ENCODE data around the gene MALT1. TPM values are rescaled to one million over a fixed set of nuclear protein-coding genes. Genes with fewer than 3 reads are reported as not detected.

MALT1 gene
- total RNA-seq, 2 donors from 2014 or later = 87.8 to 108 TPM

DNA sequence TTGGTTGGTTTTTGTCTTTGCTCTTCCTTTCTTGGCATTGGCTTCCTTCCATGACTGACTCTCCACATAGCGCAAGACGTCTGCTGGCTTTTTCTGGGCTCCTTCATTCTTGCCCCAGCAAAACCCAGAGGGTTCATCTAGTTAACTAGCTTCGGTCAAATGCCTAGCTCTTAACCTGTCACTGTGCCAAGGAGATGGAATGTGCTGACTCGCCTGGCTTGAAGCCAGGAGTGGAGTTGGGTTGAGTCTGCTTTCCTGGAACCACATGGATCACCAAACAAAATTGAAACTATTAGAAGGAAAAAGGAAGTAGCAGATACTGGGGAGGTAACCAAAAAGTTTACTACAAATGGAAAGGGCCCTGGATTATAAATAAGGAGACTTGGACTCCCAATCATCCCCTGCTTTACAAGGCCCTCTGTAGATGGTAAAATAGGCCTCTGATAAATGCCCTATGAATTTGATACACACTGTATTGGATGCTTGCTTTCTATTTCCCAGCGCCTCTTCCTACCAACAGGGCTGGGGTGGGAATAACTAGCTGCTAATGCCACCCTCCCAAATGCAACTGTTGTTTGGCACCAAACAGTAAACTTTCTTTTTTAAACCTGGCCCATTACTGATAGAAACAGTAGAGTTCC lies 11.3 kb downstream of the MALT1 start:
- Mint-ChIP-seq H3K4me3 (no peak overlapping the region), H3K27ac (peak overlapping the region; percentile 78), H3K27me3 (no peaks in the 10 kb centered on the region), H3K36me3 (ENCODE audit: low read depth) (peaks cover 6% of the 10 kb centered on the region), H3K4me1 (peaks cover 49% of the 10 kb centered on the region)
- H3K9me3 ChIP-seq (ENCODE audit: control insufficient read depth, low read length, poor library complexity, severe bottlenecking) = no peaks in the 10 kb centered on the region
- no peak for DNase-seq
- no peak for ATAC-seq

DNA sequence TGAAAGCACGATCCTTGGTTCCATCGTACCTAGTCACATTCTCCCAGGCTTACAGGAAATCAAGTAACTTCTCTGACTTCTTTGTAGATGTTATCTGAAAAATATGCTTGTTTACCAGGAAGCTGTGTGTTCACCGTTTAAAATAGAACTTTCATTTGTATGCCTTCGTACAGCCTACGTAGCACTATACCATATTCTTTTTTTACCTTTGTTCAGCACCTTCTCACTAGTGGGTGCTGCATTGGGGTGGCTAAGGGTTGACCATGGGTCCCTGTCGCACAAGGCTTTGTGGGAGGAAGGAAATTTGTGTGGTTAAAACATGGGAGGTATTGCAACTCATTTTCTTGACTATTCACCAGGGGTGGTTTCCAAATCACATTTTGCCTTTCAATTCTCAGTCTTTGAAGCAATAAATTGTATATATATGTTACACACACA lies 16.6 kb downstream of the MALT1 start:
- H3K9me3 ChIP-seq (ENCODE audit: control insufficient read depth, low read length, poor library complexity, severe bottlenecking) = no peaks in the 10 kb centered on the region
- ATAC-seq = peak; percentile 97
- peak; percentile 32 to 67 (median 52) for DNase-seq
- Mint-ChIP-seq H3K4me1 (peaks cover 59% of the 10 kb centered on the region), H3K27me3 (no peaks in the 10 kb centered on the region), H3K27ac (peak overlapping the region; percentile 98), H3K36me3 (ENCODE audit: low read depth) (peaks cover 10% of the 10 kb centered on the region), H3K4me3 (peak overlapping the region; percentile 82)

DNA sequence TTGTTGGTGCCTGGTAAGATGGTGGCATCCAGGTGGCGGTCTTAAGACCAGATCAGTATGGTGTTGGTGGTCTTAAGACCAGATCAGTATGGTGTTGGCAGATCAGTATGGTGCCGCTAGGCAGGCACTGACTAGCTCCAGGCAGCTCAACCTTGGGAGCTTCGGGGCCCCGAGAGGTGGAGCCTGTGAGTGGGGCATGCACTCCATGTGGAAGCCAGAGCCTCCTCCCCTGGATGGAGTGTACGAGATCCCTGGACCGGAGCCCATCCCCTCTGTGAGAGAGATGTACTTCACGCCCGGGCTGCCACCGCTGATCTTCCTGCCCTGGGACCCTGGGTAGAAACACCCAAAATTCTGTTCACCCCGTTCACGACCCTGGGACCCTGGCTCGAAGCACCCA lies 19.0 kb downstream of the MALT1 start:
- Mint-ChIP-seq H3K4me1 (peaks cover 68% of the 10 kb centered on the region), H3K27ac (peak overlapping the region; percentile 98), H3K27me3 (no peaks in the 10 kb centered on the region), H3K36me3 (ENCODE audit: low read depth) (peaks cover 11% of the 10 kb centered on the region), H3K4me3 (peak overlapping the region; percentile 55)
- H3K9me3 ChIP-seq (ENCODE audit: control insufficient read depth, low read length, poor library complexity, severe bottlenecking) = no peaks in the 10 kb centered on the region
- no peak for DNase-seq
- ATAC-seq = no peak

DNA sequence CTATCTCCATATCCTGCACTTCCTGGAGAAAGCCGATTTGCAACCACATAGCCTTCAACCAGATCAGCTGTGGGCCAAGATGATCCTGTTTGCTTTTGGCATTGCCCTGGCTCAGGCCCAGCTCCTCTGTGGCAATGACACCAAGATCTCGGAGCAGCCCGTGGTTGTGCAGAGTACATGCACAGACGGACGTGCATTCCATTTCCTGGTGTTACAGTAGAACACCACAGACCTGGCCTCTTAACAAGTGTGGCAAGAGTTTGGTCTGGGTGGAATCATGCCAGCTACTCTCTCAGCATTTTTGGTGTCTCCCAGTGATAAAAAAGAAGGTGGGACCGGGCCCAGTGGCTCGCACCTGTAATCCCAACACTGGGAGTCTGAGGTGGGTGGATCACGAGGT lies 20.0 kb downstream of the MALT1 start:
- H3K4me1 Mint-ChIP-seq = peaks cover 73% of the 10 kb centered on the region
- no peaks in the 10 kb centered on the region for H3K27me3 Mint-ChIP-seq
- peaks cover 11% of the 10 kb centered on the region for H3K36me3 Mint-ChIP-seq (ENCODE audit: low read depth)
- no peak overlapping the region for H3K4me3 Mint-ChIP-seq
- no peaks in the 10 kb centered on the region for H3K9me3 ChIP-seq (ENCODE audit: control insufficient read depth, low read length, poor library complexity, severe bottlenecking)
- no peak for DNase-seq
- H3K27ac Mint-ChIP-seq = peak overlapping the region; percentile 98
- no peak for ATAC-seq

DNA sequence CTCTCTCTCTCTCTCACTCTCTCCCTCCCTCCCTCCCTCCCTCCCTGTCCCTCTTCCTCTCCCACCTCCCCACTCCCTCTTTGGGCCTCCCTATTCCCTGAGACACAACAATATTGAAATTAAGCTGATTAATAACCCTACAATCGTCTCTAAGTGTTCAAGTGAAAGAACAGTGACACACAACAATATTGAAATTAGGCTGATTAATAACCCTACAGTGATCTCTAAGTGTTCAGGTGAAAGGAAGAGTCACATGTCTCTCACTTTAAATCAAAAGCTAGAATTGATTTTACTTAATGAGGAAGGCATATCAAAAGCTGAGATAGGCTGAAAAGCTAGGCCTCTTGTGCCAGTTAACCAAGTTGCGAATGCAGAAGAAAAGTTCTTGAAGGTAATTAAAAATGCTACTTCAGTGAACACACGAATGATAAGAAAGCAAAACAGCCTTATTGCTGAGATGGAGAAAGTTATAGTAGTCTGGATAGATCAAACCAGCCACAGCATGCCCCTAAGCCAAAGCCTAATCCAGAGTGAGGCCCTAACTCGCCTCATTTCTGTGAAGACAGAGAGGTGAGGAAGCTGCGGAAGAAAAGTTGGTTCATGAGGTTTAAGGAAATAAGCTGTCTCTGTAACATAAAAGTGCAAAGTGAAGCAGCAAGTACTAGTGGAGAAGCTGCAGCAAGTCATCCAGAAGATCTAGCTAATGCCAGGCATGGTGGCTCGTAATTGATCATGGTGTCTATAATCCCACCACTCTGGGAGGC lies 21.3 kb downstream of the MALT1 start:
- ATAC-seq (peak; percentile 9), DNase-seq (no peak)
- Mint-ChIP-seq H3K4me1 (peaks cover 69% of the 10 kb centered on the region), H3K4me3 (peak overlapping the region; percentile 72), H3K27ac (peak overlapping the region; percentile 98), H3K36me3 (ENCODE audit: low read depth) (peaks cover 14% of the 10 kb centered on the region), H3K27me3 (no peaks in the 10 kb centered on the region)
- no peaks in the 10 kb centered on the region for H3K9me3 ChIP-seq (ENCODE audit: control insufficient read depth, low read length, poor library complexity, severe bottlenecking)

GRCh38 chr18:58694221-58694620 lies 23.0 kb downstream of the MALT1 start:
- Mint-ChIP-seq H3K36me3 (ENCODE audit: low read depth) (peaks cover 16% of the 10 kb centered on the region), H3K4me1 (peaks cover 62% of the 10 kb centered on the region), H3K4me3 (peak overlapping the region; percentile 53), H3K27ac (peak overlapping the region; percentile 80), H3K27me3 (no peaks in the 10 kb centered on the region)
- no peaks in the 10 kb centered on the region for H3K9me3 ChIP-seq (ENCODE audit: control insufficient read depth, low read length, poor library complexity, severe bottlenecking)
- ATAC-seq (no peak), DNase-seq (no peak)

DNA sequence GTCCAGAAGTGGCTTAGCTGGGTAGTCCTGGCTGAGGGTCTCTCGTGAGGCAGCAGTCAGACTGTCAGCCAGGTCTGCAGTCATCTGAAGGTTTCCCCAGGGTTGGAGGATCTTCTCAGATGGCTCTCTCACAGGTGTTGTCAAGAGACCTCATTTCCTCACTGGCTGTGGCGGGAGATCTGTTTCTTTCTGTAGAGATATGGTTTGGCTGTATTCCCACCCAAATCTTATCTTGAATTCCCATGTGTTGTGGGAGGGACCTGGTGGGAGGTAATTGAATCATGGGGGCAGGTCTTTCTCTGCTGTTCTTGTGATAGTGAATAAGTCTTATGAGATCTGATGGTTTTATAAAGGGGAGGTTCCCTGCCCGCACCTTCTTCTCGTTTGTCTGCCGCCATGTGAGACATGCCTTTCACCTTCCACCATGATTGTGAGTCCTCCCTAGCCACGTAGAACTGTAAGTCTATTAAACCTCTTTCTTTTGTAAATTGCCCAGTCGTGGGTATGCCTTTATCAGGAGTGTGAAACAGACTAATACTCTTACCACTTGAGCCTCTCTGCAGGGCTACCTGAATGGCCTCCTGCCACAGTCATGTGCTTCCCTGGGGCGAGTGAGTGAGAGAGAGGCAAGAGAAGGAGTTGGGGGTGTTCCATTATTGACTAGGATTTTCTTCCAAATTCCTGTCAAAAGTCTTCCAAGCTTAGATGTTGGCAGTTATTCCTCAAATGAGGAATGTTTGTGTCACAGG lies 23.6 kb downstream of the MALT1 start:
- Mint-ChIP-seq H3K36me3 (ENCODE audit: low read depth) (peaks cover 11% of the 10 kb centered on the region), H3K27ac (peak overlapping the region; percentile 80), H3K4me3 (peak overlapping the region; percentile 53), H3K4me1 (peaks cover 56% of the 10 kb centered on the region), H3K27me3 (no peaks in the 10 kb centered on the region)
- DNase-seq = no peak
- no peaks in the 10 kb centered on the region for H3K9me3 ChIP-seq (ENCODE audit: control insufficient read depth, low read length, poor library complexity, severe bottlenecking)
- ATAC-seq = no peak

DNA sequence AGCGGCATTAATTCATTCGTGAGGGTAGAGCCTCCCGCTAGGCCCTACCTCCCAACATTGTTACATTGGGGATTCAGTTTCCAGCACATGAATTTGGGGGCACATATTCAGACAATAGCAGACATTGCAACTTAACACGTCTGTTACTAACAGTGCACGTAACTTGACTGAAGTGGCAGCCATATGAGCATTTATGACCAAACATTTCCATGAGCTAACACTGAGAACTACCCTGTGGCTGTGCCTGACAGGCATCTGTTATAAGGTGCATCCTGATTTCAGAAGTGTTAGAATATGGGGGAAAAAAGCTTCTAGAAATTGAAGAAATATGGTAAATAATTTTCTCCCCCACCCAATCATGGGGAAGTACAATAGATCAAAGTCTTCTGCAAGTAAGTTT lies 24.5 kb downstream of the MALT1 start:
- no peaks in the 10 kb centered on the region for H3K9me3 ChIP-seq (ENCODE audit: control insufficient read depth, low read length, poor library complexity, severe bottlenecking)
- peak overlapping the region; percentile 37 for H3K27ac Mint-ChIP-seq
- H3K4me3 Mint-ChIP-seq = peak overlapping the region; percentile 36
- peaks cover 8% of the 10 kb centered on the region for H3K36me3 Mint-ChIP-seq (ENCODE audit: low read depth)
- ATAC-seq = no peak
- peaks cover 52% of the 10 kb centered on the region for H3K4me1 Mint-ChIP-seq
- no peaks in the 10 kb centered on the region for H3K27me3 Mint-ChIP-seq
- DNase-seq = no peak

DNA sequence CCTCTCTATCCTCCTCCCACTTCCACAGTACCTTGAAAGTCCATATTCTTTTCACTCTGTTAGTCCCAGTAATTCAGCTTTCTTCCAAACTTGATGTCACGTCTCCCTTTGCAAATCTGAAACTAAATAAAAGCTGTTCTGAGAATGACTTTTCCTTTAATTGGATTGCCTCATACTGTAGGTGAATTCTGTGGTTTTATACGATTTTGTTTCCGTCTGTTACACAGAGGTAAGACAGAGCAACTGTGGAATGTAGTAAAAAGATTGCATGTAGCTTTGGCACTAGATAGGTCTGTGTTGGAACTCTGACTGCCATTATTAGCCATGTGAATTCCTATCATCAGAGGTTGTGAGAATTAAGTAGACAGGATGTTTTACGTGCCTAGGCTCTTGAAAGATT lies 25.9 kb downstream of the MALT1 start:
- peaks cover 15% of the 10 kb centered on the region for H3K36me3 Mint-ChIP-seq (ENCODE audit: low read depth)
- H3K4me3 Mint-ChIP-seq = peak overlapping the region; percentile 82
- H3K27me3 Mint-ChIP-seq = no peaks in the 10 kb centered on the region
- peak; percentile 55 for ATAC-seq
- no peak for DNase-seq
- H3K27ac Mint-ChIP-seq = no peak overlapping the region
- no peaks in the 10 kb centered on the region for H3K9me3 ChIP-seq (ENCODE audit: control insufficient read depth, low read length, poor library complexity, severe bottlenecking)
- H3K4me1 Mint-ChIP-seq = peaks cover 50% of the 10 kb centered on the region

GRCh38 chr18:58698701-58699193 lies 27.5 kb downstream of the MALT1 start:
- Mint-ChIP-seq H3K4me1 (peaks cover 39% of the 10 kb centered on the region), H3K36me3 (ENCODE audit: low read depth) (peaks cover 15% of the 10 kb centered on the region)

GRCh38 chr18:58699551-58699950 lies 28.3 kb downstream of the MALT1 start:
- ATAC-seq = no peak
- Mint-ChIP-seq H3K4me3 (no peak overlapping the region), H3K4me1 (peaks cover 33% of the 10 kb centered on the region)

More at GRCh38 chr18:58698701-58699193, 27.5 kb downstream of the MALT1 start:
- H3K9me3 ChIP-seq (ENCODE audit: control insufficient read depth, low read length, poor library complexity, severe bottlenecking) = no peaks in the 10 kb centered on the region
- ATAC-seq (no peak), DNase-seq (no peak)
- H3K27me3 Mint-ChIP-seq = no peaks in the 10 kb centered on the region
- no peak overlapping the region for H3K27ac Mint-ChIP-seq
- H3K4me3 Mint-ChIP-seq = no peak overlapping the region

DNA sequence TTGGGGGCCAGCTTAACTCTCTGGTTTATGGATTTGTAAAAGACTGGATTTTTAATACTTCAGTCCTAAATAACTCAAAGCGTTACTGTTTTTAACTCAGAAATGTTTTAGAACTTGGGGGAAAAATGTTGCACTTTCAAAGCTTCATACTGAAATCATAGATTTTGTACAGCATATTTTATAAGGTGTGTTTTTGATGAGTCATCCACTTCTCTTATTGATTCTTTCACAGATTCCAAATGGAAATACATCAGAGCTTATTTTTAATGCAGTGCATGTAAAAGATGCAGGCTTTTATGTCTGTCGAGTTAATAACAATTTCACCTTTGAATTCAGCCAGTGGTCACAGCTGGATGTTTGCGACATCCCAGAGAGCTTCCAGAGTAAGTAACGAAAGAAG lies 28.9 kb downstream of the MALT1 start:
- Mint-ChIP-seq H3K36me3 (ENCODE audit: low read depth) (peaks cover 15% of the 10 kb centered on the region), H3K4me1 (peaks cover 26% of the 10 kb centered on the region), H3K4me3 (no peak overlapping the region), H3K27ac (no peak overlapping the region), H3K27me3 (no peaks in the 10 kb centered on the region)
- DNase-seq (no peak), ATAC-seq (no peak)
- no peaks in the 10 kb centered on the region for H3K9me3 ChIP-seq (ENCODE audit: control insufficient read depth, low read length, poor library complexity, severe bottlenecking)

More at GRCh38 chr18:58699551-58699950, 28.3 kb downstream of the MALT1 start:
- H3K9me3 ChIP-seq (ENCODE audit: control insufficient read depth, low read length, poor library complexity, severe bottlenecking) = no peaks in the 10 kb centered on the region
- Mint-ChIP-seq H3K27ac (no peak overlapping the region), H3K27me3 (no peaks in the 10 kb centered on the region), H3K36me3 (ENCODE audit: low read depth) (peaks cover 17% of the 10 kb centered on the region)
- no peak for DNase-seq

DNA sequence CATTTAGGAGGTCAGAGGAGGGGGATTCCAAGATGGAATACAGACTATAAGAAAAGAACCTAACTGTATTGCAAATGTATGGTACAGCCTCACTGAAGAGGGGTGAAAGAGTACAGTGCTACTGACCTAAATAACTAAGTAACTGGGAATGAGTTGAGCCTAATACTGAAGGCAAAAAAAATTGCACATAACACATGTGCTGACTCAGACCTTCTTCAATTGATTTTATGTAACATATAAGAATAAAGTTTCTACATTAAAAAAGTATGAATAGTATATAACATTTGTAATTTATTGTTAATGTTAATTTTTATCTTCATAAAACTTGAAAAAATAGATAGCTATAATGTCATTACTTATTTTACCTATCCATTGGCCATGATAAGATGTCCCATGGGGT lies 41.7 kb downstream of the MALT1 start:
- peak overlapping the region; percentile 96 for H3K27ac Mint-ChIP-seq
- no peak for ATAC-seq
- no peaks in the 10 kb centered on the region for H3K27me3 Mint-ChIP-seq
- H3K9me3 ChIP-seq (ENCODE audit: control insufficient read depth, low read length, poor library complexity, severe bottlenecking) = no peaks in the 10 kb centered on the region
- no peak overlapping the region for H3K4me3 Mint-ChIP-seq
- no peak for DNase-seq
- H3K4me1 Mint-ChIP-seq = peaks cover 30% of the 10 kb centered on the region
- peaks cover 10% of the 10 kb centered on the region for H3K36me3 Mint-ChIP-seq (ENCODE audit: low read depth)
